Measurements from ENCODE around the gene WFIKKN1. TPM values are rescaled to one million over a fixed set of nuclear protein-coding genes. Genes with fewer than 3 reads are reported as not detected.

The WFIKKN1 gene
- total and polyA plus RNA-seq, 2 of the 4 experiments (the other 2 are of a cell fraction): 0.10 TPM; not detected in 1

DNA sequence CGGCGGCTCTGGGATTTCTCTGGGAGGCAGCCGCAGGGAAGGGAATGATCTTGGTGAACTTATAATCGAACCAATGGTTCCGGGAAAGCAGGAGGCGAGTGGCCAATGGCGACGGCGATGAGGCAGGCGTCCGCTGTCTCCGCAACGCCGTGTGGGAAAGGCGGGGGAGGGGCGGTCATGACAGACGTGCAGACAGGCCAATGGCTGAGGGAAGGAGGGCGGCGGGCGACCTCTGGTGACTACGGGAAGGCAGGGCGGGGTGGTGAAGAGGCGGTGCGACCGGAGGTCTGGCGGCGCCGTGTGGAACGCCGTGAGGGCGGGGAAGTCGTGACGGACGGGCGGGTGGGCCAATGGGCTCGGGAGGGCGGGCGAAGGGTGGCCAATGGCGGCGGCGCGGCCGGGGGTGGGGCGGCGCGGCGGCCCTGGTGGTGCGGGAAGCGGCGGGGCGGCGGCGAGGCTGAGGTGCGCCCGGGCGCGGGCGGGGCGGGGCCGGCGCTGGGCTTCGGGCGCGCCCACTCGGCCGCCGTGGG is 41.1 kb upstream of the WFIKKN1 start, which contains the start of gene RAB40C:
Gene RAB40C (plus strand): TSS at position 409 of the 530 bp plus-strand sequence. CDS start 226 bp downstream, outside the sequence.
- CTCF ChIA-PET: interaction anchor here (0.8 kb wide), 1 partner anchor 11 kb away, joined by 3 read pairs; no protein-coding TSS in a partner anchor
- Histone ChIP-seq H2BK5ac (ENCODE audit: low read depth, low read length, poor library complexity, severe bottlenecking) (peak within 1 kb of the TSS; percentile 95), H3K27ac (ENCODE audit: insufficient read depth, low read length) (peak within 1 kb of the TSS; percentile 92), H3K9me3 (ENCODE audit: control insufficient read depth, insufficient read depth, low read length) (no peaks in the 10 kb centered on the region), H3K18ac (ENCODE audit: low read depth, low read length) (peak within 1 kb of the TSS; percentile 99), H2BK120ac (ENCODE audit: low read depth, low read length) (peak within 1 kb of the TSS; percentile 99), H4K20me1 (ENCODE audit: insufficient read depth, low read length) (peaks cover 48% of the 10 kb centered on the region), H2AK5ac (ENCODE audit: low read depth, low read length) (peak within 1 kb of the TSS; percentile 67), H3K4me3 (ENCODE audit: insufficient read depth, low read depth, low read length) (peak within 1 kb of the TSS; percentile 98), H4K91ac (ENCODE audit: insufficient read depth, low read depth, low read length) (peak within 1 kb of the TSS; percentile 97), H4K8ac (ENCODE audit: low read depth in 2 of 2, low read length in 2 of 2) (peak within 1 kb of the TSS; percentile 37 to 100; a peak in 3 of 4 replicates), H3K4ac (ENCODE audit: low read depth, low read length) (peak within 1 kb of the TSS; percentile 99), H3K36me3 (ENCODE audit: control insufficient read depth, insufficient read depth, low read length) (0 out of 2 replicates have a peak, but pooled peaks cover 2% of the 10 kb centered on the region), H3K79me1 (ENCODE audit: low read depth in 1 of 2, low read length in 2 of 2) (peaks cover 25 to 71% of the 10 kb centered on the region in 2 experiments; a peak in 3 of 4 replicates), H3K9ac (ENCODE audit: low read depth, low read length) (peak within 1 kb of the TSS; percentile 84), H3K4me2 (ENCODE audit: low read depth, low read length) (peak within 1 kb of the TSS; percentile 95), H3K56ac (ENCODE audit: extremely low read depth, insufficient read depth, low read length) (peak within 1 kb of the TSS; percentile 89), H2BK20ac (ENCODE audit: low read depth, low read length) (peak within 1 kb of the TSS; percentile 94; the same call in 1 of the 2 replicates), H2BK15ac (ENCODE audit: low read depth, low read length) (peak within 1 kb of the TSS; percentile 94; the same call in 2 of the 3 replicates), H3K4me1 (ENCODE audit: control insufficient read depth, insufficient read depth, low read length) (peaks cover 18% of the 10 kb centered on the region), H3K23ac (ENCODE audit: low read depth, low read length) (peak within 1 kb of the TSS; percentile 100), H3K14ac (replicated peaks; ENCODE audit: low read depth, low read length) (peak within 1 kb of the TSS; percentile 99), H4K5ac (ENCODE audit: low read depth, low read length) (peak within 1 kb of the TSS; percentile 97), H2AFZ (replicated peaks; ENCODE audit: low read length, poor library complexity) (peak within 1 kb of the TSS; percentile 100), H3K27me3 (ENCODE audit: control insufficient read depth, insufficient read depth, low read length) (no peaks in the 10 kb centered on the region), H3K9me1 (ENCODE audit: insufficient read depth, low read length) (peaks cover 17% of the 10 kb centered on the region; the same call in 1 of the 2 replicates), H2AK9ac (replicated peaks; ENCODE audit: low read depth, low read length, poor library complexity) (peak within 1 kb of the TSS; percentile 100)
- POLR2A ChIA-PET (ENCODE audit: unreplicated experiment): no interaction called here
- WGBS, 2 experiments (ENCODE audit: extremely low coverage in 2 of 2, insufficient read length in 1 of 2): 0% methylated on average over 42 of the region's 67 CpGs; no CpG with 5 or more reads in 1 of the 2 experiments
- peak; percentile 97 for DNase-seq
- intact Hi-C loops (cut with micrococcal nuclease): loop anchor here (2.0 kb wide), 2 partner anchors 47 to 193 kb away; partner anchors contain the start of genes METTL26 and NME4
- no TSS peak for BruUV-seq (replicated peaks)
- TF ChIP-seq BHLHE40 (IDR thresholded peaks at IDR 0.05; ENCODE audit: low read depth, low read length): peak; percentile 21; the same call in 1 of the 2 replicates
- TF ChIP-seq CEBPB (IDR thresholded peaks at IDR 0.05; ENCODE audit: low read depth, low read length): no peak
- TF ChIP-seq, protein P1, sequence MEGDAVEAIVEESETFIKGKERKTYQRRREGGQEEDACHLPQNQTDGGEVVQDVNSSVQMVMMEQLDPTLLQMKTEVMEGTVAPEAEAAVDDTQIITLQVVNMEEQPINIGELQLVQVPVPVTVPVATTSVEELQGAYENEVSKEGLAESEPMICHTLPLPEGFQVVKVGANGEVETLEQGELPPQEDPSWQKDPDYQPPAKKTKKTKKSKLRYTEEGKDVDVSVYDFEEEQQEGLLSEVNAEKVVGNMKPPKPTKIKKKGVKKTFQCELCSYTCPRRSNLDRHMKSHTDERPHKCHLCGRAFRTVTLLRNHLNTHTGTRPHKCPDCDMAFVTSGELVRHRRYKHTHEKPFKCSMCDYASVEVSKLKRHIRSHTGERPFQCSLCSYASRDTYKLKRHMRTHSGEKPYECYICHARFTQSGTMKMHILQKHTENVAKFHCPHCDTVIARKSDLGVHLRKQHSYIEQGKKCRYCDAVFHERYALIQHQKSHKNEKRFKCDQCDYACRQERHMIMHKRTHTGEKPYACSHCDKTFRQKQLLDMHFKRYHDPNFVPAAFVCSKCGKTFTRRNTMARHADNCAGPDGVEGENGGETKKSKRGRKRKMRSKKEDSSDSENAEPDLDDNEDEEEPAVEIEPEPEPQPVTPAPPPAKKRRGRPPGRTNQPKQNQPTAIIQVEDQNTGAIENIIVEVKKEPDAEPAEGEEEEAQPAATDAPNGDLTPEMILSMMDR (conservative IDR thresholded peaks at IDR 0.05; ENCODE audit: low read depth, low read length): peak; percentile 29
- TF ChIP-seq NFE2L2 (IDR thresholded peaks at IDR 0.05; ENCODE audit: low read depth, low read length): no peak
- TF ChIP-seq MAZ (IDR thresholded peaks at IDR 0.05; ENCODE audit: borderline replicate concordance, low read depth, low read length): peak; percentile 88
- TF ChIP-seq POLR2A (IDR thresholded peaks at IDR 0.05; ENCODE audit: low read depth, low read length): 0 out of 2 replicates have a peak, but pooled peaks have one; percentile 16
- TF ChIP-seq RFX5 (IDR thresholded peaks at IDR 0.05; ENCODE audit: low read depth, low read length): peak; percentile 78
- peak; percentile 72; the same call in 1 of the 2 replicates for TF ChIP-seq FOS (IDR thresholded peaks at IDR 0.05; ENCODE audit: low read depth, low read length)
- TF ChIP-seq RAD21 (IDR thresholded peaks at IDR 0.05; ENCODE audit: low read length): no peak
- TF ChIP-seq, protein P2, sequence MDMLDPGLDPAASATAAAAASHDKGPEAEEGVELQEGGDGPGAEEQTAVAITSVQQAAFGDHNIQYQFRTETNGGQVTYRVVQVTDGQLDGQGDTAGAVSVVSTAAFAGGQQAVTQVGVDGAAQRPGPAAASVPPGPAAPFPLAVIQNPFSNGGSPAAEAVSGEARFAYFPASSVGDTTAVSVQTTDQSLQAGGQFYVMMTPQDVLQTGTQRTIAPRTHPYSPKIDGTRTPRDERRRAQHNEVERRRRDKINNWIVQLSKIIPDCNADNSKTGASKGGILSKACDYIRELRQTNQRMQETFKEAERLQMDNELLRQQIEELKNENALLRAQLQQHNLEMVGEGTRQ (IDR thresholded peaks at IDR 0.05; ENCODE audit: low read depth, low read length): no peak; the same call in 1 of the 2 replicates
- TF ChIP-seq, protein P3, sequence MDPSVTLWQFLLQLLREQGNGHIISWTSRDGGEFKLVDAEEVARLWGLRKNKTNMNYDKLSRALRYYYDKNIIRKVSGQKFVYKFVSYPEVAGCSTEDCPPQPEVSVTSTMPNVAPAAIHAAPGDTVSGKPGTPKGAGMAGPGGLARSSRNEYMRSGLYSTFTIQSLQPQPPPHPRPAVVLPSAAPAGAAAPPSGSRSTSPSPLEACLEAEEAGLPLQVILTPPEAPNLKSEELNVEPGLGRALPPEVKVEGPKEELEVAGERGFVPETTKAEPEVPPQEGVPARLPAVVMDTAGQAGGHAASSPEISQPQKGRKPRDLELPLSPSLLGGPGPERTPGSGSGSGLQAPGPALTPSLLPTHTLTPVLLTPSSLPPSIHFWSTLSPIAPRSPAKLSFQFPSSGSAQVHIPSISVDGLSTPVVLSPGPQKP (IDR thresholded peaks at IDR 0.05; ENCODE audit: borderline replicate concordance, low read depth, low read length): no peak
- in situ Hi-C loops (cut with MboI; ENCODE audit: low sequenced_read_pairs): no loop called here
- ATAC-seq (ENCODE audit: low read depth): peak; percentile 87
- dilution Hi-C loops (cut with HindIII; ENCODE audit: low sequenced_read_pairs, unreplicated experiment): no loop called here
